Head of caudate nucleus (tissue), 42 donors: ENCODE data around the gene NPY4R2.
"Not testable (repeated sequence)": the region's sequence is repeated elsewhere in the genome, so short reads cannot be mapped to it uniquely, and the experiment has no call there.

Experiments
- DNase-seq, 42 donors: peaks; one replicate each; pipeline versions ENCODE4 v3.0.0 to v3.0.0-alpha.2; 2020 to 2021; ENCODE audit warnings: mixed read lengths in 7 of 42
- intact Hi-C: fragments of 100-400 bp; cut with DNase I; formaldehyde crosslinking; loops from one replicate; pipeline ENCODE4 v1.15.0; 2022

The NPY4R2 gene, protein sequence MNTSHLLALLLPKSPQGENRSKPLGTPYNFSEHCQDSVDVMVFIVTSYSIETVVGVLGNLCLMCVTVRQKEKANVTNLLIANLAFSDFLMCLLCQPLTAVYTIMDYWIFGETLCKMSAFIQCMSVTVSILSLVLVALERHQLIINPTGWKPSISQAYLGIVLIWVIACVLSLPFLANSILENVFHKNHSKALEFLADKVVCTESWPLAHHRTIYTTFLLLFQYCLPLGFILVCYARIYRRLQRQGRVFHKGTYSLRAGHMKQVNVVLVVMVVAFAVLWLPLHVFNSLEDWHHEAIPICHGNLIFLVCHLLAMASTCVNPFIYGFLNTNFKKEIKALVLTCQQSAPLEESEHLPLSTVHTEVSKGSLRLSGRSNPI

DNA sequence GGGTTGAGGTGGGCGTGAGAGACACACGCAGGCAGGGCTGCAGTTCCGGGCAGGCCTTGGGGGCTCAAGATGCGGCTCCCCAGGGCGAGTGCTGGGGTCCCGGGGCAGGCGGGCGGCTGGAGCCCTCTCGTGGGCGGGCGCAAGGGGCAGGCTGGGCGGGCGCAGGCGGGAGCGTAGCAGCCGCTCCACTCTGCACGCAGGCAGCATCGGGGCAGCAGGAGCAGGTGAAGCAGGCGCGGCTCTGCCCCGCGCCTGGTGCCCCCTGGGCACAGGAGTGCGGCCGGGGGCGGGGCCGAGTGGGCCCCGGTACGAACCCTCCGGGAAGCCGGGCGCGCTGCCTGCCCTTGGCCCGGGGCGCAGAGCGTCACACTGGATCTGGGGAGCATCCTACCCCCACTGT lies at the start of gene NPY4R2:
TSS of gene NPY4R2 (plus strand) at position 188 of the 400 bp plus-strand sequence. CDS start 3,326 bp downstream, outside the sequence.
- intact Hi-C loops, DNase-seq: not testable (repeated sequence)

DNA sequence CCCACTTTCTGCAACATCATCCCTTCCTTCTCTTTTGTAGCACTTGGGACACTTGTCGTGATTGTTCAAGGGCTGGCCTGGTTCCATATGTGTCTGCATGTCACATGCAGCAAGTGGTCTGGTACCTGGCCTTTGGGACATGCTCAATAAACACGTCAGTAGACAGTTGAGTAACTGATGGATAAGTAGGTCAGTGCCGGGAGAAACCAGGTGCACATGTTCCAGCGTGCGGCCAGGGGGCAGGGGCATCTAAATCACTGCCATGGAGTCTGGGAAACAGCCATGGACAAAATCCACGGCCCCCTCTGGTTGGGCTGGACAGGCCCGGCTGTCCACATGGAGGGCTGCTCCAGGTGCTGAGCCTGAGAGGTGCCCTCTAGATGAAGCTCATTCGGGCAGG lies 47.6 kb upstream of the NPY4R2 start:
- DNase-seq, intact Hi-C loops: not testable (repeated sequence)

DNA sequence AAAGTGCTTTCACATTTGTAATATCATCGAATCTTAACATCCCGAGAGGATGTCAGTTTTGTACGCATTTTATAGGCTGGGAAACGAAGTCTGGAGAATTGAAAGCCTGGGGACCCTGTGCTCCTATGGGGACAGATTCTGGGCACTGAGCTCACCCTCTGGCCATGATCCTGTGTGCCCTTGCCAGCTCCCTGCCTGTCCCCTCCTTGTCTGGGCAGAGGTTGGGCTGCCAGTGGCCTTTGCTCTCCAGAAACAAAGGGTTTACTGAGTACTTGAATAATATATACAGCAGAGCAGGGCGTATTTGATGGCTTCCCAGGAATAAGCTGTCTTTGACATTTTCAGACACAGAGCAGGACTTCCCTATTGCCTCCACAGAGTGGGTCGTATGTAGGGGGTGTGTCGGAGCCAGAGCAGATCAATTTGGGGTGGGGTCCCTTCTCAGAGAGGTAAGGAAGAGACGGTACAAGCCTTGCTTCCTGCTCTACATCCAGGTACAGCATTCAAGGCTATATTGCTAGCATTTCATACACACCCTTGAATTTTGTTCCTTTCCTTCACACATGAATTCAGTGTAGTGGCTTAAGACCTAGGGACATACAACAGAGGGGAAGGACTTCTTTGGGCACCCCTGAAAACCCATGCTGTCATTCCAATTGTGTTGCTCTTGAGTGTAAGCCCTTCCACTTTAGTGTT lies 46.8 kb upstream of the NPY4R2 start:
- intact Hi-C loops, DNase-seq: not testable (repeated sequence)

DNA sequence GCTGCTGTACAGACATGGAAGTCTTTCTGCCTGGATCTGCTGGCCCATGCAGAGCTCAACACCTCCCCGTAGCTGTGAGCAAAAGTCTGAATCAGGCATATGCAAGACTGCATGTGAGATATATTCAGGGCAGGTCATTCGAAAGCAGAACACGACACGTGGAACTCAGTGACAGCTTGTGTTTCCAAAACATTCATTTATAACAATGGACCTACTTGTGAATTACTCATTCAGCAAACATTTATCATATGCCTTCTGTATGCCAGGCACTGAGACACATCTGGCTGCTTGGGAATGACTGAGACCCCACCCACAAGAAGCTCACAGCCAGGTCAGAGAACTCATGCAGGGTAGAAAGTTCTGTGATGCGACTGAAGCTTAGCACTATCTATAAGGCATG lies 46.2 kb upstream of the NPY4R2 start:
- intact Hi-C loops, DNase-seq: not testable (repeated sequence)

DNA sequence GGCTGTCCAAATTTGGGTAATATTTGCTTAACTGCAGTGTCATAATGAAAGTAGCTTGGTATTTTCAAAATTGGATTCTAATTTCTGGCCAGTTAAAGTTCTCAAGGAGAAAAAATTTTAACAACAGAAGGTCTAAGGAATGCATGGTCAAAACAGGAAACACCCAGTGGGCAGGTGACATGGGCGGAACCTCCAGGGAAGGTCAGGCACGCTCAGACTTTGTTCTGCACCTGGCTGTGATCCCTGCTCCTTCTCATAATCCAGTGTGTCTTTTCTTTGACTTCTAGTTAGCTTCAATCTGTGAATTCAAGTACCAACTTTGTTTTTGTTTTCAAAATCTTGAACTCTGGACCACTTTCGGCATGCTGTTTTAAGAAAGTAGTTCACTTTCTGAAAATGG lies 34.2 kb upstream of the NPY4R2 start:
- DNase-seq = not testable (repeated sequence)

DNA sequence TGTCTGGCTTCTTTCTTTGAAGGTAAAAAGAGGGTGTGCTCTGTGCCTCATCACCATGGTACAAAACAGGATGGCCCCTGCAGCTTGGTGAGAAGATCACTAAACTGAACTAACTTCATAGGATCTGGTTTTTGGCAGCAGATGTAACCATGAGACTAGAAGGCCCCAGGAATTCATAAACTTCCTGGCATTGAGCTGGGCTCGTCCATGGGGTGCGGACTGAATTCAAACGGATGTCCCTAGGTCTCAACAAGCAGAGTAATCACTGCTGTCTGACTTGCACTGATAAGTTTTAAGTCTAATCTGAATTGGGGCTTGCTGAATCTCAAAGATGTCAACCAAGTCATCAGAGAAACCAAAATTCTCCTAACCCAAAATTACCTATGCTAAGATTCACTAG lies 33.5 kb upstream of the NPY4R2 start:
- intact Hi-C loops, DNase-seq: not testable (repeated sequence)

More for the DNA sequence above, 34.2 kb upstream of the NPY4R2 start:
- intact Hi-C loops = not testable (repeated sequence)

DNA sequence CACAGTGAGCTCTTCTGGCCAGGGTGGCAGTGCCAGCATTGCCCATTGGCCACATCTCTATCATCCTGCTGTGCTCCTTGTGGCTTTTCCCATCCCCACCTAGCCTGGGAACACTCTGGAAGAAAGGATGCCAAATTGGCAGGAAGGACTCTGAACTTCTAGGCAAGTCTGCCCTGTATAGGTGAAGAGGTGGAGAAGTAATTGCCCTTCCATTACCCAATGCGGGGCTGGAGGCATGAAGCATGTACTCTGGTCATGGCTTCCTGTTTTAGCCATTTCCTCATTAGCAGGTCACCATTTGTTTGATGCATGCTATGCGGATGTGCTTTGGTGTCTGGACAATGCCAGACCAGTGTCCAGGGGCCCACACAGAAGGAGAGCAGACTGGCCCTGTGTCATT lies 32.1 kb upstream of the NPY4R2 start:
- DNase-seq, intact Hi-C loops: not testable (repeated sequence)

DNA sequence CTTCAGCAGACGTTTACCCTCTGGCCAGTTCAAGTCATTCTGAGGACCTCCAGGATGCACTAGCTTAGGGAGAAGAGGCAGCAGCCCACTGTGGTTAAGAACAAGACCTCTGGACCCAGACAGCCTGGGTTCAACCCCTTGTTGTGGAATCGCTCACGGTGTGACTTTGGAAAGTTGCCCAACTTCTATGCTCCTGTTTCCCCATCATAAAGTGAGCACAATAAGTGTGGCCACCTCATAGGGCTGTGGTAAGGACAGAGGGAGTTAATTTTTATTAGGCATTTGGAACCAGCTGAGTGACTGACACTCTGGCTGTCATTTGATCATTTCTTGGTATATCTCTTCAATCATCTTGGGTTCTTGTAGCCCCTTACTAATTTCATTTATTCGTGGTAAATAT lies 31.6 kb upstream of the NPY4R2 start:
- intact Hi-C loops, DNase-seq: not testable (repeated sequence)

DNA sequence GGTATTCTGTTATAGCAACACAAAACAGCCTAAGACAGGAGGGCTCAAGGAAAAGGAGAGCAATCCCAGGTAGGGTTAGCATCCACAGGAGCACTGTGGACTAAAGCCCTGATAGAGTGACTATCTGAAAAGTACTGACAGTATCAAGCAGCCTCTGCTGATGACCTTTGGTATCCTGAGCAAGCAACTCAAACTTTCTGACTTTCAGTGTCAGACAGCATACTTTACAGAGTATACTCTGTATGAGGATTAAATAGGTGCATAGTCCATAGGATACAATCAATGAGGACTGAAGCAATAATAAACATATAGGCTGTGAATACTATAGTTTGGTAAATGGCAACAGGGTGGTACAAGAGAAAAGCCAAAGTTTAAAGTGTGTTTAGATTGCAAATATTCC lies 27.7 kb upstream of the NPY4R2 start:
- intact Hi-C loops = not testable (repeated sequence)

DNA sequence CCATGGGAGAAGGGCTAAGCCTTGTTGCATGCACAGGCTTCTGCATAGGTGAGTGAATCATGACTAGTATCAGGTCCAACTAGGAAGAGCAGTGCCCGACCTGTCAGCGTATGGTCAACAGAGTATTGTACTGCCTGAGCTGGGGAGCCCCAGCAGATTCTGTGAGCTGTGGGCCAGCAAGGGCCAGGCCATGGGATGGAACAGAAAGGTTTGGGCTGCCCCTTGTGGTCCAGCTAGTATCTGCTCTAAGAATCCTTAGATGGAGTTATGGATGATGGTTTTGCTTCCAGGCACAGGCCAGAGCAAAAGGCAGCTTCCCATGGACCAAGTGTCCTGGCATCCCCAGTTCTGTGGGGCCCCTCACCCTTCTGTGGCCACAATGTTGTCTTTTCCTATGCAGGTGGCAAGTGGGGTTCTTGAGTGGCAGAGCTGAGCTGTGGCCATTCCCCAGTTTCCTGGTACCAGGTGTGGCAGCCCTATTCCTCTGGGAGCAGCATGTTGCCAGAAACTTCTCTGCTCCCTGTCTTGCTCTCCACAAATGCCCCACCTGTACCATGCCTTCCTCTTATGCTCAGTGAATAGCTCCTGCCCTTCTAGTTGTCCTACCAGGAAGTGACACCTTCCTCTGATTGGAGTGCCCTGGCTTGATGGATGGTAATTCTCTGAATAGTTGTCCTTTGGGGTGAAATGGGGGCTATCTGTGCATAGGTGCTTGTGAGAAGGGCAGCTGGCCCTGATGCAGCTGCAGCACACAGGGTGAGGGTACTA lies 25.8 kb upstream of the NPY4R2 start:
- DNase-seq, intact Hi-C loops: not testable (repeated sequence)

More for the DNA sequence above, 27.7 kb upstream of the NPY4R2 start:
- not testable (repeated sequence) for DNase-seq

DNA sequence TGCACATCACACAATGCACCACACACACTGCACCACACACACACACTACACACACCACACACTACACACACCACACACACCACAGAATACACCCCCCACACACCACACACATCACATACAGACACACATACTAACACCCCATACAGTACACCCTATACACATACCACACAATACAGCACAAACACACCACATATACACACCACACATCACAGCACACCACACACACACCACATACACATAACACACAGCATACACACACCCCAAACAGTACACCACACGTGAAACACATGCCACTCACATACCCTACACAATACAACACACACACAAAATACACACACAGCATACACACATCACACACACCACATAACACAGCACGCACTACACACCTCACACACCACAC lies 23.9 kb upstream of the NPY4R2 start:
- DNase-seq = peak in 1 of 42 donors; percentile 17
- intact Hi-C loops = not testable (repeated sequence)

DNA sequence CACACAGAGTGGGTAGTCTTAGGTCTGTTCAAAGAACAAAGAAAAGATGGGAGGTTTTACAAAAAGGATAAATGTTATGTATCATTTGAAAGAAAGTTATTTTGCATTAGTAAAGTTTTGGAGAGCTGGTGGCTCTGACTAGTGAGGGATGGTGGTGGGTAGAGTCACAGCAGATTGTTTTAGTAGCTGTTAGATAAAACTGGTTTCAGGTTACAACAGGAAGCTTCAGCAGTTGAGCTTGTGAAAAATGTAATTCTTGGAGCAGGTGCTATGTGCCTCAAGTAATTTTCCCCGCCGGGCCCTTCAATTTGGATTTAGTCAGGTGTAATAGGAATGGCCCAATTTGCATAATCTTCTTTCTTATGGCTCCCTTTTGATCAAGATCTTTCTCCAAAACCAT lies 20.6 kb upstream of the NPY4R2 start:
- intact Hi-C loops = not testable (repeated sequence)

DNA sequence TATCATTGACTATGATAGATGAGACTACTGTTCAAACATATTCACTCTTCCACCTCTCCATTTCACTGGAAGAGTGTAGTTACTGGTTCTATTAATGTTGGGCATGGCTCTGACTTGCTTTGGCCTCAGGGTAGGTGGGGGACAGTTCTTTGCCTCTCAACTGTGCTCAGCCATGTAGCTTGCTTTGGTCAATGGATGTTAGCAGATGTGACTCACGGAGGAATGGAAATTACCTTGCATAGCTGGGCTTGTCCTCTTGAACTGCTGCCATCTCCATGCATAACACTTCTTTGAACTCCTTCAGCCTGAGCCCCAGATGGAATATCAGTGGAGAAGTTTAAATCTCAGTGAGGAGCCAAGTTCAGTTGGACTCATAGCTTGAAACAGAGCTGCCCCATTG lies 9.1 kb upstream of the NPY4R2 start:
- DNase-seq, intact Hi-C loops: not testable (repeated sequence)

More for the DNA sequence above, 20.6 kb upstream of the NPY4R2 start:
- not testable (repeated sequence) for DNase-seq

DNA sequence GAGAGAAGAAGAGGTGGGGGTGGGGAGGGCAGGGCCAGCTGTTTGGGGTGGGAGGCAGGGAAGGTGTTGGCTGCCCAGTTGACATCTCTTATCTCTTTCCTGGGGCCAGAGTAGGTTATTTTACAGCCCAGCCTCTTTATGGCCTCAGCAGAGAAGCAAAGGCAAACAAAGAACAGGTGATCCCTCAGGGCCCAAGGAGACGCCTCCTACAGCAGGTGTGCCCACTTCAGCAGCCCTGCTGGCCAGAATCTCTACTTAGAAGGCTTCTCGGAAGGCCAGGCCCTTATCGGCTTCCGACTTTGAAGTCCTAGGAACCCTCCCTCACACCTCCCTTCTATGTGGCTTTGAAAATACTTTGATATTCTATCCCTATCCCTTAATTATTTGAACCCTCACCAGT lies 8.0 kb upstream of the NPY4R2 start:
- DNase-seq, intact Hi-C loops: not testable (repeated sequence)

DNA sequence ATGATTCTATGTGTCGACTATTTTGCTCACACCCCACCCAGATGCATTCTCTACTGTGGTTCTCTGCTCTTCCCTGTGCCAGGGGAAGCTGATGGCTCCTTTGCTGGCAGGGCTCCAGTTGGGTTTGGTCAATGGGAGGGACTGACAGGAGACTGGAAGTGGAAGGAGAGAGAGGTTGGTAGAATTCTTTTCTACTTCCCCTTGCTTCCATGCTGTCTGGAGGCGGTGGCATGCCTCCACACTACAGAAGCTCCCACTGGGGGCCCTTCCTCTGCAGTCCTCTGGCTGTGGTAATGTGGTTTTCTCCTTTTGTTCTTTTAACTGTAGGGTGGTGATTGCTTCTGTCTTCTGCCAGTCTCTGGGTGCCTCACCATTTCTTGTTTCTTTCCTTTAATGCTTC lies 4.4 kb upstream of the NPY4R2 start:
- intact Hi-C loops, DNase-seq: not testable (repeated sequence)

DNA sequence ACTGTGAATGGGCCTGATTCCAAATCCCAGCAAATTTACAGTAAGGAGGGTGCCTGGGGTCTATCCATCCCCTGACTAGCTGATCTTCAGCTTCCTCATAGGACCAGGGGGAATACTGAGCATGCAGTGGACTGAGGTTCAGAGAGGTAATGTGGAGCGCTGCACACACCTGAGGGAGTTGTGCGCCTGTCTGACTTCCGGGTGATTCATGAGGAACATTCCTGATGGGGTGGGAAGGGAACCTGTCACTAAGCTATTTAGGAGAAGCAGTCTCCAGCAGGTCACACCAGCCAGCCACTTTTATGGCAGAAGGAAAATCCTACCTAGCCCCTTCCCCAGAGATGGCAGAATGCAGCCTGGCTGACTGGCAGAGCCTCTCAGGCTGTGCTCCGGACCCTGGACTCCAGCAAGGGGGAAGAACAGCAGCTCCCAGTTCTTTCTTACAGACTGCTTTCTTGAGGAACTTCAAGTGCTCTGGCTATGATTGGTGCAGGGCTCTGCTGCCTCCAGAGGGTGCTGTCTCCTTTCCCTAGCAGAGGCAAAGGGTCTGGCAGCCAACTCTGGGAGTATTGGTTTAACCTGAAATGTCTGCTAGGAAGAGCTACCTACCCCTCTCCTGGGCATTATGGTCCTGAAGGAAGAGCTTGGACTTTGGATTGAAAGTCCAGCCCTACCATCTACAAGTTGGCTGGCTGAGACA lies 2.5 kb upstream of the NPY4R2 start:
- intact Hi-C loops = not testable (repeated sequence)
- DNase-seq = peak in 2 of 42 donors; percentile 11 to 24

DNA sequence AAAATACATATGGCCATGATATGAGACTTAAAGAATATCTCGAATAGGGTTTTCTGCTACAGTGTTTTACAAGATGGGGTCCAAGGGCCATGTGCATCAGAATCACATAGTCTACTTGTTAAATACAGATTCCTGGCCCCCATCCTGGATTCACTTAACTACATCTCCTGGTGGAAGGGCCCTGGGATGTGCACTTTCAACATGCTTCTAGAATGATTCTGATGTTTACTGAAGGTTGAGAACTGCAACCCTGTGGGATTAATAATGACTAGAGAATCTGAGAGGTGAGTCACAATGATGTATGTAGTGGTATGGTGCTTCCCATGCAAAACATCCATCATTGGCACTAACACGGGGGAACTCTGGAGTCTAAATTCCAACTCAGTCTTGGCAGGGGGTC lies 2.1 kb downstream of the NPY4R2 start:
- not testable (repeated sequence) for DNase-seq

DNA sequence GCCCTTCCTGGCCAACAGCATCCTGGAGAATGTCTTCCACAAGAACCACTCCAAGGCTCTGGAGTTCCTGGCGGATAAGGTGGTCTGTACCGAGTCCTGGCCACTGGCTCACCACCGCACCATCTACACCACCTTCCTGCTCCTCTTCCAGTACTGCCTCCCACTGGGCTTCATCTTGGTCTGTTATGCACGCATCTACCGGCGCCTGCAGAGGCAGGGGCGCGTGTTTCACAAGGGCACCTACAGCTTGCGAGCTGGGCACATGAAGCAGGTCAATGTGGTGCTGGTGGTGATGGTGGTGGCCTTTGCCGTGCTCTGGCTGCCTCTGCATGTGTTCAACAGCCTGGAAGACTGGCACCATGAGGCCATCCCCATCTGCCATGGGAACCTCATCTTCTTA lies 4.0 kb downstream of the NPY4R2 start:
- intact Hi-C loops = not testable (repeated sequence)
- DNase-seq = peak in 1 of 42 donors; percentile 20

More for the DNA sequence above, 2.1 kb downstream of the NPY4R2 start:
- intact Hi-C loops = not testable (repeated sequence)

DNA sequence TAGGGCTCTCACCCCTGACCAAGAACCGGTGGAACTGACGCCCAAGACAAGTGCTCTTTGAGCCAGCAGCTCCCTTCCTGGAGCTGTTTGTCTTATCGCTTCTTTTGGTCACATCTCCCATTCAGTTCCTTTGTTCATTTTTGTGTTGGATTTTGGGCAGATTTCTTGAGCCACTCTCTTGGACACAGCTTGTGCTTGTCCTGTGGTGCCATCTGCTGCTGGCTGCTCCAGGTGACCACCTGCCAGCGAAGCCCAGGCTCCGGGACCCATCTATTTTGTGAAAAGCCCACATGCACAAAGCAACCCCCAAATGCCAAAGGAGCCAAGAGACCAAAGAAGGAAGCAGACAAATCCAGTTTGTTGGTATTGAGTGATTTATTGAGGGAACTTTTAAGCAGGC lies 6.2 kb downstream of the NPY4R2 start:
- DNase-seq, intact Hi-C loops: not testable (repeated sequence)
